Fibroblast of mammary gland (primary cell): ENCODE measurements around the gene MCAT.

Source experiments
- DNase-seq: peaks from one replicate; pipeline ENCODE4 v3.0.0-alpha.2; 2010; ENCODE audit warnings: low read depth
- H3K4me3 ChIP-seq: 2 replicates; pipeline ENCODE4 v1.5.1; 2011; ENCODE audit warnings: low read depth, mild to moderate bottlenecking, low read length, moderate library complexity; ENCODE audit not compliant: control insufficient read depth
- CTCF ChIP-seq: conservative IDR thresholded peaks from 2 replicates; pipeline ENCODE4 v1.5.1; 2011; ENCODE audit warnings: low read depth, low read length, inconsistent platforms; ENCODE audit not compliant: control insufficient read depth, insufficient read depth

The MCAT gene

DNA sequence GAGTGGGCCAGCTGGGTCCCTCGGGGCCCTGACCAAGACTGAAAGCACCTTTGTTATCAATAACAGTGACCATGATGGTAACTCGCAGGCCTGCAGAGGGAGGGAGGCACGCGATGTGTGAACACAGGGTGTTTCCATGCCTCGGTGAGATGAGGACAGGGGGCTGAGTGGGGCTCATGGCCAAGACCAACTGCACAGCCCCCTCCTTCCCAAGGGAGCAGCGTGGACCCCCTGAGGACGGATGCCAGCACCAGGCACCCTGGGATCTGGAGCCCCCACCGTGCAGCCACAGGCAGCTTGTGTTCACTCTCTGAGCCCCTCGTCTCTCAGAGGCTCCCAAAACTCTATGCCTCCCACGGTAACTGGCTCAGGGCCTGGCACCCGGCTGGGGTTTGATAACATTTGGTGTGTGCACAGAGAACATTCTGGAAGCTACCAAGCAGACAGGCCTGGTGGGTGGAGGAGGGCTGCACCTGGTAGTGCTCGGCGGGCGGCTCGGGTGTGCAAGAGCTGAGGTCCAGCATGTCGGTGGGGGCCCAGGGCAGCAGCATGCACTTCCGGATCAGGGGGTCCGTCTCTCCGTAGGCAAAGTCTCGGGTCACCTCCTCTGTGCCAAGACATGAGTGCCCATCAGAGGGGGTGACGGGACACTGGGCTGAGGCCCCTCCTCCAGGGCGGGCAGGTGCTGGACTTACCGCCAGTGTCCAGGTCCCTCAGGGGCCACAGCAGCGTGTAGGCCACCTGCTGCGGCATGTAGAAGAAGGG is 36.1 kb upstream of the MCAT start:
- no peak overlapping the region for H3K4me3 ChIP-seq
- no peak for TF ChIP-seq CTCF
- DNase-seq = no peak

DNA sequence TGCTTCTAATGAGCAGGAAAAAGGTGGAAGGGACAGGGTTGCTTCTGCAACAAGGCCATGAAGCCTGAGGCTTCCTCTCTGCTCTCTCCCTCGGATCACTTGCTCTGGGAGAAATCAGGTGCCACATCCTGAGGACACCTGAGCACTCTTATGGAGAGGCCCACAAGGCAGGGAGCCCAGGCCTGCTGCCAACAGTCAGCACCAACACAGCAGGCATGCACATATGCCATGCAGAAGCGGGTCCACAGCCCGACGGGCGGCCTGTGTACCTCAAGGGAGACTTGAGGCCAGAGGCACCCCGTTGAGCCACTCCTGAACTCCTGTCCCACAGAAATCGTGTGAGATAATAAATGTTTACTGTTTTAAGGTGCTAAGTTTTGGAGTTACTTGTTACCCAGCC is 34.3 kb upstream of the MCAT start:
- no peak for DNase-seq
- no peak overlapping the region for H3K4me3 ChIP-seq
- no peak for TF ChIP-seq CTCF

GRCh38 chr22:43176090-43176489 is 32.9 kb upstream of the MCAT start:
- DNase-seq = no peak
- TF ChIP-seq CTCF = no peak
- H3K4me3 ChIP-seq = no peak overlapping the region

- no peak overlapping the region for H3K4me3 ChIP-seq
- TF ChIP-seq CTCF = no peak
- DNase-seq = no peak
These were observed 31.8 kb upstream of the MCAT start for GRCh38 chr22:43174941-43175531.

DNA sequence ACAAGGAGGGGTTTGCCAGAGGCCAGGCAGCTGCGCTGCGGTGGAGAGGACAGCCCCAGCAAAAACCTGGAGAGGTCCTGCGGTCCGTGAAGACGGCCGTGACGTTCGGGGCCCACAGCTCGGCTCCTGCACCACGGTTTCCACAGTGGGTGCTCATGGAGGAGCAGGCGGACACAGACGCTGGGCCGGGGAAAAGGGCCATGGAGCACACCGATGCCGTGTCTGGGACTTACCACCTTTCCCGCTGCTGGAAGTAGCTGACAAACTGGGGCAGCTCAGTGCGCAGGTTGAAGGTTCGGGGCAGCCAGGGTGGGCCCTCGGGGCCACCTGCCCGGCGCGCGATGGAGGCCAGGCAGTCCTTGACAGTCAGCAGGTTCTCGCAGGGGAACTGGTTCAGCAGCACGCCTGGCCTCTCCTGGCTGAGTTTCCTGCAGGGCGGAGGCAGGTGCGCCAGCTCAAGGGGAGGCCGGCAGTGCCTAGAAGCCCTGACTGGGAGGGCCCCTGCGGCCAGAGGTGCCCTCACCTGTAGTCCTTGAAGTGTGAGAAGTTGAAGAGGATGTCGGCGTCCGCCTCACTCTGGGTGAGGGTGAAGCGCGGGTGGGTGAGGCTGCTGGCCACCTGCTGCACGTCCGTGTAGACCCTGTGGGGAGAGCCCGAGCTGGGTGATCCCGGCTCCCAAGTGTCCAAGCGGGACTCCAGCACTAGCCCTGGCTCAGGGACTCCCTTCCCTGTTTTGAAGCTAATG is 30.9 kb upstream of the MCAT start:
- DNase-seq = no peak
- no peak overlapping the region for H3K4me3 ChIP-seq
- TF ChIP-seq CTCF = no peak

GRCh38 chr22:43173566-43173965 is 30.4 kb upstream of the MCAT start:
- no peak overlapping the region for H3K4me3 ChIP-seq
- TF ChIP-seq CTCF = no peak
- no peak for DNase-seq
